Stimulated activated naive CD8-positive, alpha-beta T cell treated with anti-CD3 and anti-CD28 coated beads, Interleukin-15, Interleukin-2, amounts not matched to agents 100 U/mL and 50 U/mL, for 24 hours (primary cell): ENCODE data around the gene ZNF879.

Source experiments
- ATAC-seq: fragments of 150-1000 bp; cut with Tn5 transposase; one replicate; pipeline ENCODE4 v1.10.0; 2021
- DNase-seq: peaks from one replicate; pipeline ENCODE4 v3.0.0; 2021

Gene ZNF879

GRCh38 chr5:179008667-179009066 lies 14.9 kb upstream of the ZNF879 start:
- ATAC-seq = no peak
- no peak for DNase-seq

GRCh38 chr5:179033004-179033580 lies 9.5 kb downstream of the ZNF879 start:
- DNase-seq = no peak

GRCh38 chr5:179044765-179045164 lies 21.2 kb downstream of the ZNF879 start:
- ATAC-seq (no peak), DNase-seq (no peak)

More at GRCh38 chr5:179033004-179033580, 9.5 kb downstream of the ZNF879 start:
- no peak for ATAC-seq

GRCh38 chr5:179051784-179052183 lies 28.2 kb downstream of the ZNF879 start:
- DNase-seq = no peak

GRCh38 chr5:179054036-179054785 lies 30.6 kb downstream of the ZNF879 start:
- no peak for ATAC-seq
- no peak for DNase-seq

More at GRCh38 chr5:179051784-179052183, 28.2 kb downstream of the ZNF879 start:
- ATAC-seq = no peak

- no peak for DNase-seq
- ATAC-seq = no peak
These were observed 31.3 kb downstream of the ZNF879 start for GRCh38 chr5:179054876-179055275.

GRCh38 chr5:179055436-179055835 lies 31.8 kb downstream of the ZNF879 start:
- DNase-seq (no peak), ATAC-seq (no peak)

GRCh38 chr5:179055841-179056240 lies 32.2 kb downstream of the ZNF879 start:
- DNase-seq (no peak), ATAC-seq (no peak)

- peak; percentile 98 for ATAC-seq
- peak; percentile 88 for DNase-seq
These were observed 36.8 kb downstream of the ZNF879 start, which contains the start of gene ZNF354C for GRCh38 chr5:179060116-179061008. ZNF354C (plus strand) TSS chr5:179060373; CDS start chr5:179062069, 1,696 bp downstream.

GRCh38 chr5:179061025-179061424 lies 37.4 kb downstream of the ZNF879 start:
- ATAC-seq = no peak
- peak; percentile 7 for DNase-seq

- DNase-seq = no peak
- ATAC-seq = no peak
These were observed 42.1 kb downstream of the ZNF879 start for GRCh38 chr5:179065703-179066102.

GRCh38 chr5:179079165-179079987 lies 55.8 kb downstream of the ZNF879 start:
- DNase-seq (no peak), ATAC-seq (no peak)

- ATAC-seq (no peak), DNase-seq (no peak)
These were observed 57.1 kb downstream of the ZNF879 start for GRCh38 chr5:179080724-179081123.
